Osteoblast (primary cell): ENCODE measurements around the gene SNAPIN. TPM values are rescaled to one million over a fixed set of nuclear protein-coding genes. Genes with fewer than 3 reads are reported as not detected.

Source experiments
- DNase-seq: peaks from one replicate; pipeline ENCODE4 v3.0.0; 2011; ENCODE audit warnings: low spot score, mixed read lengths; ENCODE audit not compliant: insufficient read length; ENCODE audit errors: missing footprints
- H2AFZ ChIP-seq: 2 replicates; pipeline ENCODE4 v1.6.0; 2011; ENCODE audit warnings: mild to moderate bottlenecking, low read length
- H3K27ac ChIP-seq: 2 replicates; pipeline ENCODE4 v1.5.1; 2011; ENCODE audit warnings: mild to moderate bottlenecking, low read depth, low read length, moderate library complexity
- H3K27me3 ChIP-seq: 2 replicates; pipeline ENCODE4 v1.6.0; 2012; ENCODE audit warnings: mild to moderate bottlenecking, control low read depth, inconsistent platforms, low read length, moderate library complexity; ENCODE audit not compliant: insufficient read depth
- H3K36me3 ChIP-seq: 2 replicates; pipeline ENCODE4 v1.5.1; 2011; ENCODE audit warnings: mild to moderate bottlenecking, low read length, control low read depth, moderate library complexity; ENCODE audit not compliant: insufficient read depth
- H3K4me1 ChIP-seq: 2 replicates; pipeline ENCODE4 v1.5.1; 2011; ENCODE audit warnings: mild to moderate bottlenecking, low read length, control low read depth, moderate library complexity; ENCODE audit not compliant: insufficient read depth
- H3K4me2 ChIP-seq: 2 replicates; pipeline ENCODE4 v1.6.0; 2011; ENCODE audit warnings: mild to moderate bottlenecking, low read length; ENCODE audit not compliant: insufficient read depth
- H3K4me3 ChIP-seq: fragments of 200-600 bp; sonication (generic); 3 replicates; pipeline ENCODE4 v1.5.1; 2012; ENCODE audit warnings: mild to moderate bottlenecking, low read length, inconsistent platforms; ENCODE audit not compliant: insufficient read depth
- H3K79me2 ChIP-seq: 2 replicates; pipeline ENCODE4 v1.6.0; 2012; ENCODE audit warnings: mild to moderate bottlenecking, low read length, control low read depth, inconsistent platforms; ENCODE audit not compliant: insufficient read depth
- H3K9me3 ChIP-seq: 2 replicates; pipeline ENCODE4 v1.5.1; 2011; ENCODE audit warnings: low read depth, low read length, control low read depth
- H4K20me1 ChIP-seq: 2 replicates; pipeline ENCODE4 v1.6.0; 2012; ENCODE audit warnings: mild to moderate bottlenecking, low read length, control low read depth; ENCODE audit not compliant: insufficient read depth
- CTCF ChIP-seq: IDR thresholded peaks from 2 replicates; pipeline ENCODE4 v1.5.1; 2011; ENCODE audit warnings: mild to moderate bottlenecking, low read depth, low read length, moderate library complexity; ENCODE audit errors: extremely low read depth
- total RNA-seq: library from RNA; depleted of rRNA; stranded (reverse); fragments of >200 nt; gene quantifications from 2 replicates; pipeline ENCODE4 v1.2.3, GENCODE V29; 2012

The SNAPIN gene
- total RNA-seq, 1 donor, result 53.6 TPM

GRCh38 chr1:153647346-153647714, 11.2 kb upstream of the SNAPIN start:
- peaks cover 12% of the 10 kb centered on the region for H3K79me2 ChIP-seq
- peaks cover 37% of the 10 kb centered on the region for H3K36me3 ChIP-seq
- H3K4me1 ChIP-seq, result no peaks in the 10 kb centered on the region
- H4K20me1 ChIP-seq, result peaks cover 16% of the 10 kb centered on the region
- no peak overlapping the region for H3K27ac ChIP-seq
- no peak for DNase-seq
- H2AFZ ChIP-seq, result no peak overlapping the region
- no peak overlapping the region for H3K4me3 ChIP-seq
- no peak overlapping the region for H3K4me2 ChIP-seq
- H3K27me3 ChIP-seq, result no peaks in the 10 kb centered on the region
- no peaks in the 10 kb centered on the region for H3K9me3 ChIP-seq
- no peak for TF ChIP-seq CTCF

DNA sequence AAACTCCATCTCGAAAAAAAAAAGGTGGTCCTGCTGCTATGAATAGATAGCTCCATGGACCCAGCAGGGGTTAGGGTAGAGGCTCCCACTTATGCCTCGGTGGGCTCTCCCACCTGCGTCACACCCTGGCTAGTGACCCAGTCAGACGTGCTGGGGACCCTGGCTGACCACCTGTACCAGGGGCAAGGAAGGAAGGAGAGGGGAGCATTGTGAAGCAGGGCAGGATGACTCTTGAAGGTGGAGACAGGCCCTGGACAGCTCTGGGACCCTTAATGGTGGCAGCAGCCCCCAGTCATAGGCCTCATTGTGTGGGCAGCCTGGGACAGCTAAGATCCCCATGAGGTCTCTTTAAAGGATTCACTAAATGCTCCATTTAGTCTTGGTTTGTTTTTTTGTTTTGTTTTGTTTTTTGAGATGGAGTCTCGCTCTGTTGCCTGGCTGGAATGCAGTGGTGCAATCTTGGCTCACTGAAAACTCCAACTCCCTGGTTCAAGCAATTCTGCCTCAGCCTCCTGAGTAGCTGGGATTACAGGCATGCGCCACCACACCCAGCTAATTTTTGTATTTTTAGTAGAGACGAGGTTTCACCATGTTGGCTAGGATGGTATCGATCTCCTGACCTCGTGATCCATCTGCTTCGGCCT, 10.4 kb upstream of the SNAPIN start:
- peak; percentile 48 for DNase-seq
- H3K9me3 ChIP-seq, result no peaks in the 10 kb centered on the region
- peaks cover 6% of the 10 kb centered on the region for H3K79me2 ChIP-seq
- H3K4me3 ChIP-seq, result no peak overlapping the region
- no peak overlapping the region for H3K27ac ChIP-seq
- H4K20me1 ChIP-seq, result peaks cover 16% of the 10 kb centered on the region
- H3K27me3 ChIP-seq, result no peaks in the 10 kb centered on the region
- no peak overlapping the region for H2AFZ ChIP-seq
- no peak overlapping the region for H3K4me2 ChIP-seq
- peaks cover 29% of the 10 kb centered on the region for H3K36me3 ChIP-seq
- TF ChIP-seq CTCF, result no peak
- peaks cover 7% of the 10 kb centered on the region for H3K4me1 ChIP-seq

DNA sequence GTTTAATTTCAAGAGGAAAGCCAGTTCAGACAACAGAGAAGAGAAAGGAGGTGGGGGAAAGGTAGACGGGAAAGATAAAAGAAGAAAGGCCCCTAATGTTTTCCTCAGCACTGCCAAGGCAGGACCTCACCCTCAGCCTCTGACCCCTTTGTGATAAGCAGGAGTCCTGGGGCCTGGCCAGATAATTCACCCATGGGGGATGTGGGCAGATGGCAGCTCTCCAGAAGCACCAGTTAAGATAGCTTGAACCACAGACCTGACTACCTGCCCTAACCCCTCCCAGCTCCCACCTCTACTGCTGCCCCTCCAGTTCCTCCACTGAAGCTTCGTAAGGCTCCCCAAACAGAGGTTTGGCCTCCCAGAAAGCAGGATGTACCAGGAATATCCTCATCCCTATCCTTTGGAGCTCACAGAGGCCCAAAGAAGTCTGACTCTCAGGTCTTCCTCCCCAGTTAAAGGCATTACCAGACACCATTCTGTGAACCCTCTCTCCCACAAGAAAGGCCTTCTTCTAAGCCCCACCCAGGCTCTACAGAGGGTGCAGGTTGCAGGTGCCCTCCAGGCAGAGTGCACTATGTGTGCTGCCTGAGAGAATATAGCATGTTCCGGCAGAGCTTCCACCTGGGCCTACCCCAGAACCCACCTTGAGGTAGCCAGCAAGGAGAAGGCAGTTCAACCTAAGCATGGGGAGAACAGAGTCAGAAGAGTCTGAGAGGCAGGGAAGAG, 9.2 kb upstream of the SNAPIN start:
- H3K79me2 ChIP-seq, result no peaks in the 10 kb centered on the region
- H3K4me1 ChIP-seq, result peaks cover 9% of the 10 kb centered on the region
- H3K36me3 ChIP-seq, result peaks cover 18% of the 10 kb centered on the region
- H3K4me3 ChIP-seq, result no peak overlapping the region
- no peak for TF ChIP-seq CTCF
- H3K27me3 ChIP-seq, result no peaks in the 10 kb centered on the region
- DNase-seq, result no peak
- no peak overlapping the region for H3K27ac ChIP-seq
- H3K4me2 ChIP-seq, result no peak overlapping the region
- H4K20me1 ChIP-seq, result peaks cover 11% of the 10 kb centered on the region
- H3K9me3 ChIP-seq, result no peaks in the 10 kb centered on the region
- no peak overlapping the region for H2AFZ ChIP-seq

DNA sequence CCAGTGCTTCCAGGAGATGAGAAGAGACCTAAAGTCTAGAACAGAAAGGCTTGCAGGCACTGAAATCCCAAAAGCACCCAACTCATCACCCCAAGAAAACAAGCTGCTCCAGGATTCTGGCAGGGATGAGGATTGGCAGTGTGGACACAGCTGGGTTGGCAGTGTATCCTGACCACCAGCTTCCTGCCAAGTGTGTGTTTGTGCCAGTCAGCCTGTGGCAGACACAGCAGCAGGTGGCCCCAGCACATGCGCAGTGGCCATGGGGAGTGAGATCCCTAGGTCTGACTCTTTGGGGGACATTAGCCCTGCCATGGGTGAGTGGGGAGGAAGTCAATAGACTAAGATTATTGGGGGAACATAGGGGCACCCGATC, 8.7 kb upstream of the SNAPIN start:
- Histone ChIP-seq H3K27ac (no peak overlapping the region), H3K9me3 (no peaks in the 10 kb centered on the region), H3K4me1 (peaks cover 9% of the 10 kb centered on the region), H3K27me3 (no peaks in the 10 kb centered on the region), H3K79me2 (no peaks in the 10 kb centered on the region), H4K20me1 (peaks cover 9% of the 10 kb centered on the region), H3K4me2 (no peak overlapping the region), H3K36me3 (peaks cover 13% of the 10 kb centered on the region), H2AFZ (no peak overlapping the region), H3K4me3 (no peak overlapping the region)
- TF ChIP-seq CTCF, result no peak
- DNase-seq, result no peak
